IPS-20b (cell line): ENCODE measurements around the gene EAF1.
"Not testable (repeated sequence)": the region's sequence is repeated elsewhere in the genome, so short reads cannot be mapped to it uniquely, and the experiment has no call there.

ENCODE experiments used
- H3K27ac ChIP-seq: one replicate; pipeline ENCODE4 v1.5.1; 2013; ENCODE audit warnings: low read length
- H3K27me3 ChIP-seq: 2 replicates; pipeline ENCODE4 v1.6.1; 2013; ENCODE audit warnings: mild to moderate bottlenecking, low read length, inconsistent platforms; ENCODE audit not compliant: insufficient read depth
- H3K36me3 ChIP-seq: 2 replicates; pipeline ENCODE4 v1.6.1; 2013; ENCODE audit warnings: low read depth, mild to moderate bottlenecking, inconsistent platforms, low read length, moderate library complexity; ENCODE audit not compliant: insufficient read depth
- H3K4me1 ChIP-seq: 2 replicates; pipeline ENCODE4 v1.6.1; 2013; ENCODE audit warnings: mild to moderate bottlenecking, control low read depth, inconsistent platforms, low read length, moderate library complexity; ENCODE audit not compliant: insufficient read depth
- H3K4me3 ChIP-seq: 2 replicates; pipeline ENCODE4 v1.5.1; 2013; ENCODE audit warnings: mild to moderate bottlenecking, low read length, inconsistent platforms
- H3K9ac ChIP-seq: 2 replicates; pipeline ENCODE4 v1.6.1; 2013; ENCODE audit warnings: low read depth, mild to moderate bottlenecking, inconsistent platforms, low read length, moderate library complexity
- H3K9me3 ChIP-seq: 2 replicates; pipeline ENCODE4 v1.6.1; 2013; ENCODE audit warnings: mild to moderate bottlenecking, low read depth, low read length, inconsistent platforms; ENCODE audit not compliant: insufficient read depth

EAF1 gene

DNA sequence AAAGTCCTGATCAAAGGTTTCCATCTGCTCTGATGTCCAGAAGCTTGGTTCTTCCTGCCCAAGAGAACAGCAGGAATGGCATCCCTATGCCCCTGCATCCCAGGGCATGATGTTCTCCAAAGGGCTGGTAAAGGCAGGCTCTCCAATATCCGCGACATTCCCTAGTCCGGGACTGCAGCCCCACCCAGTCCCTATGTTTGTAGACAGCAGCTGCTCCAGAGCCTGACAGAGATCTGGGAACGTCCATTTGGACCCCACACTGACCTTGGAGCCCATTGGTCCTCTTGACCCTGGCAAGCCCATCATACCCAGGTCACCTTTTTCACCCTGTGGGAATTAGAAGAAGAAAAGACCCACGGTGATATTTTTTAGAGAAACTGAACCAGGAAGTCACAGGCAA, 47.8 kb downstream of the EAF1 start:
- H3K9me3 ChIP-seq = no peaks in the 10 kb centered on the region
- H3K4me3 ChIP-seq = no peak overlapping the region
- no peaks in the 10 kb centered on the region for H3K36me3 ChIP-seq
- no peaks in the 10 kb centered on the region; the same call in 1 of the 2 replicates for H3K4me1 ChIP-seq
- H3K27me3 ChIP-seq = no peaks in the 10 kb centered on the region
- no peak overlapping the region for H3K9ac ChIP-seq
- no peak overlapping the region for H3K27ac ChIP-seq

DNA sequence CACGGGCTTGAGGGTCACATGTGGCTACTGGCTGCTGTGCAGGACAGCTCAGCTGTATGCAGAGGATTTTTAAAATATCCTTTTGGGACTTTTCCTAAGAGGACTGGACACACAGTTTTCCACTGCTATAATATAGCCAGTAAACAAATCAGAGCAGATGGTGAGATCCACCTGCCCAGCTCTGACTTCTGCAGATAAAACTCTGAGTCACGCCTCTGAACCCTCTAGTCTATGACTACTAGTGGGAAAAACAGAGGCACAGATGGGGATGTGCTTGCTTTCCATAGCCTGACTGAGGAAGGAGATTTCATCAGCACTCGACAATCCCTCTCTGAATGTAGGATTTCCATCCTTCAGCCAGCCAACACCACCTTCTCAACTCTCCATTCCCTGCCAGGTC, 49.0 kb downstream of the EAF1 start:
- no peak overlapping the region for H3K4me3 ChIP-seq
- no peaks in the 10 kb centered on the region for H3K27me3 ChIP-seq
- no peaks in the 10 kb centered on the region for H3K9me3 ChIP-seq
- H3K9ac ChIP-seq = no peak overlapping the region
- H3K27ac ChIP-seq = no peak overlapping the region
- no peaks in the 10 kb centered on the region; the same call in 1 of the 2 replicates for H3K4me1 ChIP-seq
- no peaks in the 10 kb centered on the region for H3K36me3 ChIP-seq

DNA sequence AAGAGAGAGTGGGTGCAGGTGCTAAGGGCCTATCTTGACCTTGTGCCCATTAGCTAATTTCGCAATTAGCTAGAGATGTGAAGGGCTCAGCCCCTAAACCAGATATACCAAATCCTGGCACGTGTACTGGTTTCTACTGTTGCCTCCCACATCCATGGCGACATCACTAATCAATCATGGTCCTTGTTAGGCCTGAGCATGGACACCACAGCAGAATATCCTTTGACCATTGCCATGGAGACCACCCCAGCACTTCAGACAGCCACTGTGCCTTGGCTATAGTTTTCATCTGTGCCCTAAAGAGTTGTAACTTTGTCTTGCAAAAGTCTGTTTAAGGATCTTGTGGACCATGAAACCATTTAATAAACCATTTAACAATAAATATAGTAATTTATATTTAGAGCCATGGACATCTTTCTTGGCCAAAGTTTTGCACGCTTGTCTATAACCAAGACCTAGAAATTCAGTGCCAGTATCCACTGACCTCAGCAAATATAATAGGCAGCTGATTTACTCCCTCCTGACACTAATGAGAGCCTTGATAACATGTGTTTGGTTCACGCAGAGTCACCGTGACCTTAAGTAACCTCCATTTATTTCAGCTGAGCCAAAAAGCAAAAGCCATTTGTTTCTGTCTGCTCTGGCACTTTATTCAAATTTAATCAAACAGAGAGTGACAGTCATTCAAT, 50.7 kb downstream of the EAF1 start:
- Histone ChIP-seq H3K27me3 (no peaks in the 10 kb centered on the region), H3K9ac (no peak overlapping the region), H3K36me3 (no peaks in the 10 kb centered on the region), H3K9me3 (no peaks in the 10 kb centered on the region), H3K4me1 (no peaks in the 10 kb centered on the region; the same call in 1 of the 2 replicates), H3K4me3 (no peak overlapping the region), H3K27ac (no peak overlapping the region)

DNA sequence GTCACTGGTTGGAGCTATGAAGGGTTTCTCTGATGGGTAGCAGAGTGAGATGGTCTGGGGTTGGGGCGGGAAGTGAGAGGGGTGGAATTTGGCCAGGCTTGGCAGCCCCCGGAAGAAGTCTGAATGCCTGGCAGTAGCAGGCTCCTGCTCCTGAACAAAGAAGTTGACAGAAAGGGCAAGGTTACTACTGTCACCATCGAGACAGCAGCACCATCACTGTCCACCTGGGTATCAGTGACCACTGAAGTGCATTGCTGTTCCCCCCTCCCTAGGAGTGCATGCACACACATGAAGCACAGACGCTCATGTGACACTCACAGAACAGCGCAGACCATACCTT, 51.2 kb downstream of the EAF1 start:
- Histone ChIP-seq H3K4me1 (no peaks in the 10 kb centered on the region; the same call in 1 of the 2 replicates), H3K27ac (no peak overlapping the region), H3K27me3 (no peaks in the 10 kb centered on the region), H3K9me3 (no peaks in the 10 kb centered on the region), H3K36me3 (no peaks in the 10 kb centered on the region), H3K4me3 (no peak overlapping the region), H3K9ac (no peak overlapping the region)

DNA sequence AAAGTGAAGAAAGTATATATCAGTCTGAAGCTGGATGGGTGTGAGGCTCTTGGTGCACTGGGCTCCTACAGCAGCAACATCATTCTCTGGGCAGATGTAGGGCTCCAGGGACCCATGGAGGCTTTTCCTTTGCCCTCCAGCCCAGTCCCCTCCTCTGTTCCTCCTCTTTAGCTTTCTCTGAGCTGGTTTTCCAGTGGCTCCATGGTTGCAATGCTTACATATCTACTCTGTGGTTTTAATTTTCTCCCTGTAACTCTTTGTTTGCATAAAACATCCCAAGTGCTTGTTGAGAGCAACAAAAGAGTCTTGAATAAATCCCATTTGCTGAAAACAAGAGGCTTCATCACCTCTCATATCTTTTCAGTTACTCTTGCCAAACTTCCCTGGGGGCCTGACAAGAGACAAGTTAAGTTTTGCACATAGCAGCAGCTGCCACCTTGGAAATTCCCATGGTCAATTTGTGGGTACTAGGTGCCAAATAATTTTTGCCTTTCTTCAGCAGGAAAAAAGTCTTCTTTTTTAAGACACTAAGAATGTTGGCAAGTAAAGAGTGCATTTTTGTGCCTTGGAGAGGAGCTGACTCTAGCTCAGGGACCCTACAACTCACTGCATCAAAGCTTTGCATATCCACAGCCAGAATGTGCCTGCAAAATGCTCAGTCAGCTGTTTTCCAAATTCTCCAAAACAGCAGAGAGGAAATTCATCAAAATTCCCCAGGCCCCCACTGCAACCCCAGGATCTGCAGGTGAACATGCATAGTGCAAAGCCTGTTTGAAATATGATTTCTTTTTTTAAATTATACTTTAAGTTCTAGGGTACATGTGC, 52.2 kb downstream of the EAF1 start:
- H3K4me3 ChIP-seq = no peak overlapping the region

DNA sequence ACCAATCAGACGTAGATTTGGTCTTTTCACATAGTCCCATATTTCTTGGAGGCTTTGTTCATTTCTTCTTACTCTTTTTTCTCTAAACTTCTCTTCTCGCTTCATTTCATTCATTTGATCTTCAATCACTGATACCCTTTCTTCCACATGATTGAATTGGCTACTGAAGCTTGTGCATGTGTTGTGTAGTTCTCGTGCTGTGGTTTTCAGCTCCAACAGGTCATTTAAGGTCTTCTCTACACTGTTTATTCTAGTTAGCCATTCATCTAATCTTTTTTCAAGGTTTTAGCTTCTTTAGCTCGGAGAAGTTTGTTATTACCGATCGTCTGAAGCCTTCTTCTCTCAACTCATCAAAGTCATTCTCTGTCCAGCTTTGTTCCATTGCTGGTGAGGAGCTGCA, 57.2 kb downstream of the EAF1 start:
- not testable (repeated sequence) for H3K27ac ChIP-seq, H3K27me3 ChIP-seq, H3K9ac ChIP-seq, H3K4me1 ChIP-seq, H3K4me3 ChIP-seq, H3K36me3 ChIP-seq, H3K9me3 ChIP-seq

More for the DNA sequence above, 52.2 kb downstream of the EAF1 start:
- H3K9ac ChIP-seq = no peak overlapping the region
- H3K27ac ChIP-seq = no peak overlapping the region
- H3K36me3 ChIP-seq = no peaks in the 10 kb centered on the region
- H3K4me1 ChIP-seq = no peaks in the 10 kb centered on the region
- no peaks in the 10 kb centered on the region for H3K27me3 ChIP-seq
- H3K9me3 ChIP-seq = no peaks in the 10 kb centered on the region

DNA sequence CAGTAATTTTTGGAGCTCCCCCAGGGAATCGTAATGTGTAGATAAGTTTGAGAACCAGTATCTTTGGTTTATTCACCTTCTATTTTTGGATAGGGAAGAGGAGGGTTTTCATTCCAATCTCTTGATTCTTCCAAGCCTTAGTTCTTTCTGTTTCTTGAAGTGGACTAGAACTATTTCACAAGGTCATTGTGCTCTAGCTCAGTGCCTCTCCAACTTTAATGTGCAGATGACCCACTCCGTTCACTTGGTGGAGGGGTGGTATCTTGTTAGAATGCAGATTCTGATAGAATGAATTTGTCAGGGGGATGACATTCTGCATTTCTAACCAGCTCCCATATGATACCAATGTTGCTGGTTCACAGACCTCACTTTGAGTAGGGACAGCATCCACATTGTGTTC, 58.6 kb downstream of the EAF1 start:
- Histone ChIP-seq H3K9me3 (no peaks in the 10 kb centered on the region), H3K27ac (no peak overlapping the region), H3K4me1 (no peaks in the 10 kb centered on the region), H3K36me3 (no peaks in the 10 kb centered on the region), H3K27me3 (no peaks in the 10 kb centered on the region), H3K9ac (no peak overlapping the region), H3K4me3 (no peak overlapping the region)

DNA sequence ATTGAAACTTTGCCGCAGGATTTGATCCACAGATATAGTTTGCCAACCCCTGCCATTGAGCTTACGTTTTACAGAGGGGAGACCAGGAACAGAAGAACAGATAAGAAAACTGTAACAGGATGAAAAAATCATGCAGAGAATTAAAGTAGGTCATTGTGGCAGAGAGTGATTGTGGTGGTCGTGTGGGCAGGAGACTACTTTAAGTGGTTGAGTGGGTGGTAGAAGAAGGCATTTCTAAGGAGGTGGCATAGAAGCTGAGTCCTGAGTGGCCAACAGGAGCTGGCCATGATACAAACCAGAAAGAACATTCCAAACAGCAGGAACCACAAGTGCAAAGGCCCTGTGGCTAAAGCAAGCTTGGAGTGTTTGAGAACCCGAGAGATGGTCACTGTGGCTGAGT, 59.6 kb downstream of the EAF1 start:
- no peak overlapping the region for H3K27ac ChIP-seq
- no peaks in the 10 kb centered on the region for H3K36me3 ChIP-seq
- no peaks in the 10 kb centered on the region for H3K27me3 ChIP-seq
- no peak overlapping the region for H3K4me3 ChIP-seq
- no peaks in the 10 kb centered on the region for H3K4me1 ChIP-seq
- no peak overlapping the region for H3K9ac ChIP-seq
- no peaks in the 10 kb centered on the region for H3K9me3 ChIP-seq

DNA sequence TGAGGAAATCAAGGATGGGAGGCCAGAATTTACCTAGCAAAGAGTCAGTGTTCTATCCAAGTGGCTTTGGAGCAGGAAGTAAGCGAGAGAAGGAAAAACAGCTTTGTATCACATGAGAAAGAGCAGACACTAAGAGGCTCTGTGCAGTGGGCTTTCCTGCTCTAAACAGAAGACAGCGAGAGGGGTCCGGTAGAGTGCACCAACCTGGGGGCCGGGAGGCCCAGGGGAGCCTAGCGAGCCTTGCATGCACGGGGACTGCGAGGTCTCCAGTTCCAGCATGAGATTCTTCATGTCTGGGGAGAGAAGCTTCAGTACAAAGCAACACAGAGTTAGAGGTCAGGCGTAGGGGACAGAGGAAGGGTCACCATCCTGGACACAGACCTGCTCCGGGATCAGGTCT, 60.6 kb downstream of the EAF1 start:
- no peaks in the 10 kb centered on the region for H3K36me3 ChIP-seq
- H3K4me1 ChIP-seq = no peaks in the 10 kb centered on the region

DNA sequence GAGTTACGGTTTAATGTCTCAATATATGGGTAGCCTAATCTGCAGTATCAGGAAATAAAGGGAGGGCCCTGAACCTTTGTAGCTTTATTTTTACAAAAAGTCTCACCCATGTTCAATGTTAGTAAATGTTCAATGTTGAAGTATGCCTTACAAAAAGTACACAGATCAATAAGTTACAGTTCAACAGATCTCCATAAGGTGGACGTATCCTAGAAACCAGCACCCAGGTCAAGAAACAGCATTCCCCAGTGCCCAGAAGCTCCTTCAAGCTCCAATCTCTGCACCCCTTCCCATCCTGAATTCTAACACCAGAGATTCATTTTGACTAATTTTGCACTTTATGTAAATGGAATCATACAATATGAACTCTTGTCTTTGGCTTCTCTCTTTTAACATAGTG, 62.8 kb downstream of the EAF1 start:
- H3K4me3 ChIP-seq = no peak overlapping the region
- no peaks in the 10 kb centered on the region for H3K4me1 ChIP-seq
- H3K27me3 ChIP-seq = no peaks in the 10 kb centered on the region
- no peaks in the 10 kb centered on the region for H3K36me3 ChIP-seq
- H3K9me3 ChIP-seq = no peaks in the 10 kb centered on the region
- H3K9ac ChIP-seq = no peak overlapping the region
- no peak overlapping the region for H3K27ac ChIP-seq

More for the DNA sequence above, 60.6 kb downstream of the EAF1 start:
- no peaks in the 10 kb centered on the region for H3K27me3 ChIP-seq
- no peak overlapping the region for H3K9ac ChIP-seq
- no peak overlapping the region for H3K27ac ChIP-seq
- H3K4me3 ChIP-seq = no peak overlapping the region
- H3K9me3 ChIP-seq = no peaks in the 10 kb centered on the region

DNA sequence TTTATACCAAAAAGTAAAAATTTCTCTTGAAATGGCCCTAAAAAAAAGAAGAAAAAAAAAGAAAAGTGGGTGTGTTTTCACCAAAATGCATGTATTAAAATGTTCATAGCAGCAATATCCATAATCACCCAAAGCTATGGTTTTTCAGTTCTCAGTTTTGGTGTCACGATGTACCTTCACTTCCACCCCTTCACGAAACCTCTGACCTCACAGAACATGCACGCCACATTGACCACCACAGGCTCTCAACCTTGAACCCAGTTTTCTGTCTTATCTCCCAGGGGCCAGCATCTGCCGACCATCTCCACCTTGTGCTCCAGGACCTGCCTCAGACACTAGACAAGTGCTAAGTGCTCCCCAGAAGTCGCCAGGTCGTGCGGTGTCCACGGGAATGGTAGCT, 63.7 kb downstream of the EAF1 start:
- no peak overlapping the region for H3K4me3 ChIP-seq
- no peaks in the 10 kb centered on the region for H3K36me3 ChIP-seq
- H3K9ac ChIP-seq = no peak overlapping the region
- no peaks in the 10 kb centered on the region for H3K9me3 ChIP-seq
- peaks cover under 1% of the 10 kb centered on the region; the same call in 1 of the 2 replicates for H3K4me1 ChIP-seq
- H3K27ac ChIP-seq = no peak overlapping the region
- no peaks in the 10 kb centered on the region for H3K27me3 ChIP-seq
